Calu3 (cell line): ENCODE data around the gene ZFPL1. TPM values are rescaled to one million over a fixed set of nuclear protein-coding genes. Genes with fewer than 3 reads are reported as not detected.

ENCODE experiments used
- BruUV-seq: library from RNA; stranded (reverse); fragments of 400-500 nt; replicated peaks from 2 replicates; lab custom pipeline; 2021; lab: Mats Ljungman, UMichigan
- CTCF ChIA-PET: fragments of 300-600 bp; sonication (Branson Sonifier 250); formaldehyde crosslinking; loops from one replicate; lab custom pipeline; 2022; ENCODE audit warnings: antibody characterized with exemption; lab: Charles Lee
- DNase-seq: peaks from one replicate; pipeline ENCODE4 v3.0.0; 2022
- H3K27ac Mint-ChIP-seq: one replicate; pipeline ENCODE4 v1.8.0; 2022; ENCODE audit warnings: mixed read lengths; ENCODE audit not compliant: unreplicated experiment
- H3K27me3 Mint-ChIP-seq: one replicate; pipeline ENCODE4 v1.8.0; 2022; ENCODE audit warnings: mixed read lengths; ENCODE audit not compliant: unreplicated experiment
- H3K36me3 Mint-ChIP-seq: one replicate; pipeline ENCODE4 v1.8.0; 2022; ENCODE audit warnings: mild to moderate bottlenecking, moderate library complexity, mixed read lengths; ENCODE audit not compliant: insufficient read depth, unreplicated experiment
- H3K4me1 Mint-ChIP-seq: one replicate; pipeline ENCODE4 v1.8.0; 2022; ENCODE audit warnings: mild to moderate bottlenecking, low read depth, mixed read lengths; ENCODE audit not compliant: unreplicated experiment
- H3K4me3 Mint-ChIP-seq: one replicate; pipeline ENCODE4 v1.8.0; 2022; ENCODE audit warnings: mild to moderate bottlenecking, low read depth, moderate library complexity, mixed read lengths; ENCODE audit not compliant: unreplicated experiment
- H3K9me3 Mint-ChIP-seq: one replicate; pipeline ENCODE4 v1.8.0; 2022; ENCODE audit warnings: low read depth, mixed read lengths; ENCODE audit not compliant: unreplicated experiment
- CTCF ChIP-seq: fragments of 200-600 bp; IDR thresholded peaks from one replicate; pipeline ENCODE4 v1.8.0; 2022; ENCODE audit warnings: antibody characterized with exemption; ENCODE audit not compliant: unreplicated experiment
- intact Hi-C: fragments of 100-400 bp; cut with micrococcal nuclease; formaldehyde crosslinking; loops from one replicate; pipeline ENCODE4 v1.10.0; 2022; ENCODE audit not compliant: unreplicated experiment
- total RNA-seq: library from RNA; stranded (reverse); gene quantifications from 2 replicates; pipeline ENCODE4 v1.2.3, GENCODE V29; 2022

The ZFPL1 gene
- total RNA-seq, 1 experiment from 2014 or later, result 47.6 TPM

- Mint-ChIP-seq H3K27ac (peak overlapping the region; percentile 99), H3K36me3 (peaks cover 85% of the 10 kb centered on the region), H3K4me3 (peak overlapping the region; percentile 98), H3K9me3 (no peaks in the 10 kb centered on the region), H3K4me1 (peaks cover 25% of the 10 kb centered on the region), H3K27me3 (no peaks in the 10 kb centered on the region)
- intact Hi-C loops, result no loop called here
- DNase-seq, result no peak
- CTCF ChIA-PET, result interaction anchor here (0.9 to 1.8 kb wide), 6 partner anchors 9 to 80 kb away, joined by 3 to 14 read pairs (median 4); partner anchors contain the start of genes CAPN1, SAC3D1 and SYVN1
- no peak for TF ChIP-seq CTCF
- no TSS peak for BruUV-seq
Measured at GRCh38 chr11:65121447-65121864, 37.4 kb downstream of the ZFPL1 start.

DNA sequence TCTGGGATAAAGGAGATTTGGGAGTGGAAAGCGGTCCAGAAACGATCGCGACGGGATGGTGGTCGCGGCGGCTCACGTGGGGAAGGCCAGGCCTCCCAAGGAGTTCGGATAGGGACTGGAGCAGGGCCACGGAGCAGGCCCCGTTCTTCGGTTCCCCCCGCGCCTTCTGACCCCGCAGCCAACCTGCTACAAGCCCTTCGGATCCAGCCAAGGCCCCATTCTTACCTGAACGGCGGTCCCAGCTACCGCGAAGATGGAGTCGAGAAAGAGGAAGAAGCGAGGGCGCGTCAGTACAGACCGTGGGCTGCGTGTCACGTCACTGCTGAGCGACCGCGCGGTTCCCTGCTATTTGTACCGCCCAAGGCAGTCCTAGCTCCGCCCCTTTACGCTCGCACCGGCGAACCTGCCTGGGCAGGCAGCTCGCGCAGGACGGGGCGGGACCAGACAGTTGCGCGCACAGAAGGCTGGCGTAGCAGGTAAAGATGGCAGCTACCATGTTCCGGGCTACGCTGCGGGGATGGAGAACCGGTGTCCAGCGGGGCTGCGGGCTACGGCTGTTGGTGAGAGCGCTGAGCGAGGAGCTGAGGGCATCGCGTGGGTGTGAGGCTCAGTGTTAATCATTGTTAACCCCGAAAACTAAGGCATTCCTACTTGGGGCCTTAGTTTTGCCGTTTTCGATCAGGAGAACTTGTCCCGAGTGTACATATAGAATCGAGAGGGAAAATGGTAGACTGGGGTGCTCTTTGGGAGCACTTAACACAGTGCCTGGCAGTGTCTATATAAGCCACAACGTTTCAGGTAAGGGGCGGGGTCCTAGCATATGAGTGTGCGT lies 38.1 kb downstream of the ZFPL1 start, which contains the start of the genes FAU and MRPL49:
Gene FAU, minus strand, starts transcription at position 270 of the 832 bp plus-strand sequence. CDS start 321 bp downstream, outside the sequence.
Gene MRPL49, plus strand, starts transcription at position 457 of the 832 bp plus-strand sequence. Its CDS starts 26 bp downstream, at position 483.
- peaks cover 25% of the 10 kb centered on the region for H3K4me1 Mint-ChIP-seq
- CTCF ChIA-PET, result interaction anchor here (0.6 to 1.8 kb wide), 10 partner anchors 9 to 381 kb away, joined by 3 to 14 read pairs (median 4); partner anchors contain the start of genes CAPN1, SAC3D1 and SYVN1
- H3K4me3 Mint-ChIP-seq, result peak within 1 kb of the TSS; percentile 98
- TF ChIP-seq CTCF, result no peak
- H3K36me3 Mint-ChIP-seq, result peaks cover 85% of the 10 kb centered on the region
- BruUV-seq, result TSS peak; percentile 72
- H3K27ac Mint-ChIP-seq, result peak within 1 kb of the TSS; percentile 99
- intact Hi-C loops, result no loop called here
- H3K9me3 Mint-ChIP-seq, result no peaks in the 10 kb centered on the region
- no peaks in the 10 kb centered on the region for H3K27me3 Mint-ChIP-seq
- DNase-seq, result peak; percentile 99

DNA sequence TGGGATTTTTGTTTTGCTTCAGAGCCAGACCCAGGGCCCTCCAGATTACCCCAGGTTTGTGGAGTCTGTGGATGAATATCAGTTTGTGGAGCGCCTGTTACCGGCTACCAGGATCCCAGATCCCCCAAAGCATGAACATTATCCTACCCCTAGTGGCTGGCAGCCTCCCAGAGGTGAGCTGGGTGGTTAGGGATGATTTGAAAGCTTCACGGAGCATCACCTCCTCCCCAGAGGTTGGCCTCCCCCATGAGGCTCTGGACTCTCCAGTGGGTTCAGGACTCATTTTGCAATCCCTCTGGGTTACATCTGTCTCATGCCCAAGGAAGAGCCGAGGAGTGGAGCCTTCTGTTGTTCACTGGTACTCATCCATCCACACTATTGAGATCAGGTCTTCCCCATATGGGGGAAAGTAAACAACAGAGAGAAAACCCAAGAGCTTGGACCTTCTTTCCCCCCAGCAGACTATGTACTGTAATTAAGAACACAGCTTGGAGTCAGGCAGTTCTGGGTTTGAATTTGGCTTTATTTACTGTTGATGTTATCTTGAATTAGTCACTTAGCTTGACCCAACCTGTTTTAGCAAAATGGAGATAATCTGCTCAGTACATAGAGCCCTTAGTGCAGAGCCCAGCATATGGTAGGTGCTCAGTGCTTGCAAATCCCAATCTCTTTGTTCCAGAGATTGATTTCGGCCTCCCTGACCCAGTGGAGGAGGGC lies 40.6 kb downstream of the ZFPL1 start:
- no peaks in the 10 kb centered on the region for H3K9me3 Mint-ChIP-seq
- peak overlapping the region; percentile 36 for H3K4me3 Mint-ChIP-seq
- H3K4me1 Mint-ChIP-seq, result peaks cover 19% of the 10 kb centered on the region
- no peak for DNase-seq
- peaks cover 86% of the 10 kb centered on the region for H3K36me3 Mint-ChIP-seq
- CTCF ChIA-PET, result no interaction called here
- no peak overlapping the region for H3K27ac Mint-ChIP-seq
- intact Hi-C loops, result no loop called here
- H3K27me3 Mint-ChIP-seq, result no peaks in the 10 kb centered on the region
- TF ChIP-seq CTCF, result no peak
- BruUV-seq, result TSS peak; percentile 6
